Small intestine (tissue), 7 donors: ENCODE data around the gene CKAP4. TPM values are rescaled to one million over a fixed set of nuclear protein-coding genes. Genes with fewer than 3 reads are reported as not detected.

Source experiments
- DNase-seq, 2 donors: peaks; one replicate each; pipeline versions ENCODE4 v3.0.0 to v3.0.0-alpha.2; 2013
- FAIRE-seq: peaks from 2 replicates; lab custom pipeline; 2012; peaks lifted over from hg19 to GRCh38; lab: Jason Lieb, UNC
- H3K27ac ChIP-seq, 3 donors: one replicate each; pipeline ENCODE4 v1.5.1; 2013; ENCODE audit warnings: low read length in 2 of 3, mild to moderate bottlenecking in 2 of 3, control low read depth in 1 of 3, inconsistent platforms in 1 of 3, low read depth in 1 of 3, moderate library complexity in 1 of 3
- H3K27me3 ChIP-seq, 3 donors: one replicate each; pipeline ENCODE4 v1.6.1; 2013; ENCODE audit warnings: low read length in 3 of 3, inconsistent platforms in 1 of 3; ENCODE audit not compliant: control insufficient read depth in 3 of 3, insufficient read depth in 3 of 3
- H3K36me3 ChIP-seq, 3 donors: one replicate each; pipeline ENCODE4 v1.6.1; 2013; ENCODE audit warnings: low read length in 3 of 3, inconsistent platforms in 1 of 3, low read depth in 1 of 3, mild to moderate bottlenecking in 1 of 3, moderate library complexity in 1 of 3; ENCODE audit not compliant: control insufficient read depth in 3 of 3, insufficient read depth in 2 of 3
- H3K4me1 ChIP-seq, 3 donors: one replicate each; pipeline ENCODE4 v1.6.1; 2013; ENCODE audit warnings: low read length in 2 of 3, inconsistent platforms in 1 of 3, low read depth in 1 of 3, mild to moderate bottlenecking in 1 of 3, moderate library complexity in 1 of 3; ENCODE audit not compliant: control insufficient read depth in 3 of 3, insufficient read depth in 2 of 3
- H3K4me3 ChIP-seq, 3 donors: one replicate each; pipeline ENCODE4 v1.5.1; 2013; ENCODE audit warnings: low read length in 3 of 3, control low read depth in 1 of 3, inconsistent platforms in 1 of 3, low read depth in 1 of 3, mild to moderate bottlenecking in 1 of 3, moderate library complexity in 1 of 3
- H3K9me3 ChIP-seq, 2 donors: one replicate each; pipeline ENCODE4 v1.6.1; 2013; ENCODE audit warnings: low read depth in 1 of 2, low read length in 1 of 2; ENCODE audit not compliant: control insufficient read depth in 2 of 2, insufficient read depth in 1 of 2
- WGBS, 3 donors: extraction: QIAGEN DNeasy Blood & Tissue Kit; methylation state at CpG; one replicate each; pipeline ENCODE4 v1.1.7; 2013; 5-methylcytosine and 5-hydroxymethylcytosine counted together
- polyA plus RNA-seq, 4 donors: library from polyadenylated mRNA; stranded (reverse) in 3 of 4; unstranded in 1 of 4; fragments of 200-250 nt in 3 of 4; fragments of 120-200 nt in 1 of 4; gene quantifications; one replicate each; pipeline versions ENCODE4 v1.2.1 to v1.2.3, GENCODE V29; 2013
- donor health status: healthy with polysubstance abuse.
- donor health status: control.
- donor health status: control.
- donor health status: Bipolar disorder and iron deficiency.
- donor health status: healthy.

Gene CKAP4
- polyA plus RNA-seq, 4 donors, result 2.0 to 34.5 (median 18.7) TPM

- no peak overlapping the region for H3K27ac ChIP-seq
- FAIRE-seq (no peak), DNase-seq (no peak)
- H3K4me1 ChIP-seq, result peaks cover 0 to 6% (median 0%) of the 10 kb centered on the region in 3 donors
- peaks cover 0 to 8% of the 10 kb centered on the region in 2 donors for H3K9me3 ChIP-seq
- H3K4me3 ChIP-seq, result no peak overlapping the region
- WGBS, 3 donors, result 35 to 69% (median 41%) methylated on average over 3 of the region's 3 CpGs
- H3K27me3 ChIP-seq, result no peaks in the 10 kb centered on the region
- H3K36me3 ChIP-seq, result no peaks in the 10 kb centered on the region
Observed at GRCh38 chr12:106281056-106281782, 33.4 kb upstream of the CKAP4 start.

- no peak for FAIRE-seq
- no peak overlapping the region for H3K27ac ChIP-seq
Observed at GRCh38 chr12:106280106-106280505, 32.3 kb upstream of the CKAP4 start.

GRCh38 chr12:106276032-106276740 is 28.4 kb upstream of the CKAP4 start:
- no peaks in the 10 kb centered on the region for H3K36me3 ChIP-seq
- H3K27me3 ChIP-seq, result no peaks in the 10 kb centered on the region
- H3K27ac ChIP-seq, result no peak overlapping the region
- no peaks in the 10 kb centered on the region for H3K9me3 ChIP-seq
- FAIRE-seq (no peak), DNase-seq (no peak)
- H3K4me3 ChIP-seq, result no peak overlapping the region
- H3K4me1 ChIP-seq, result peaks cover 0 to 13% (median 0%) of the 10 kb centered on the region in 3 donors
- 81 to 93% (median 86%) methylated on average over 4 of the region's 4 CpGs for WGBS, 3 donors

More at GRCh38 chr12:106280106-106280505, 32.3 kb upstream of the CKAP4 start:
- Histone ChIP-seq H3K4me1 (peaks cover 0 to 11% (median 0%) of the 10 kb centered on the region in 3 donors), H3K27me3 (no peaks in the 10 kb centered on the region), H3K9me3 (peaks cover 0 to 8% of the 10 kb centered on the region in 2 donors), H3K4me3 (no peak overlapping the region), H3K36me3 (no peaks in the 10 kb centered on the region)
- DNase-seq, result no peak
- 83 to 91% (median 84%) methylated on average over 4 of the region's 4 CpGs for WGBS, 3 donors

GRCh38 chr12:106275458-106275857 is 27.6 kb upstream of the CKAP4 start:
- H3K9me3 ChIP-seq, result no peaks in the 10 kb centered on the region
- no peaks in the 10 kb centered on the region for H3K27me3 ChIP-seq
- H3K4me3 ChIP-seq, result no peak overlapping the region
- H3K4me1 ChIP-seq, result peaks cover 0 to 13% (median 0%) of the 10 kb centered on the region in 3 donors
- no peak for DNase-seq
- 71 to 81% (median 72%) methylated on average over 9 of the region's 9 CpGs for WGBS, 3 donors
- no peaks in the 10 kb centered on the region for H3K36me3 ChIP-seq
- FAIRE-seq, result no peak
- no peak overlapping the region for H3K27ac ChIP-seq

GRCh38 chr12:106274575-106275121 is 26.8 kb upstream of the CKAP4 start:
- peak; percentile 41 to 72 for DNase-seq

GRCh38 chr12:106274012-106274411 is 26.2 kb upstream of the CKAP4 start:
- 85 to 93% (median 87%) methylated on average over 6 of the region's 6 CpGs for WGBS, 3 donors
- Histone ChIP-seq H3K4me3 (no peak overlapping the region), H3K27me3 (no peaks in the 10 kb centered on the region), H3K9me3 (no peaks in the 10 kb centered on the region), H3K27ac (peak overlapping the region in 1 of 3 donors; percentile 65), H3K36me3 (no peaks in the 10 kb centered on the region), H3K4me1 (peaks cover 0 to 13% (median 0%) of the 10 kb centered on the region in 3 donors)
- DNase-seq (no peak), FAIRE-seq (no peak)

More at GRCh38 chr12:106274575-106275121, 26.8 kb upstream of the CKAP4 start:
- H3K9me3 ChIP-seq, result no peaks in the 10 kb centered on the region
- no peak for FAIRE-seq
- H3K4me3 ChIP-seq, result no peak overlapping the region
- peaks cover 0 to 13% (median 0%) of the 10 kb centered on the region in 3 donors for H3K4me1 ChIP-seq
- peak overlapping the region in 1 of 3 donors; percentile 65 for H3K27ac ChIP-seq
- no peaks in the 10 kb centered on the region for H3K36me3 ChIP-seq
- WGBS, 3 donors, result 45 to 63% (median 46%) methylated on average over 7 of the region's 7 CpGs
- H3K27me3 ChIP-seq, result no peaks in the 10 kb centered on the region

- no peak overlapping the region for H3K27ac ChIP-seq
- no peak for DNase-seq
- no peak for FAIRE-seq
- WGBS, 3 donors, result 95 to 96% (median 96%) methylated on average over 6 of the region's 6 CpGs
- H3K27me3 ChIP-seq, result no peaks in the 10 kb centered on the region
- H3K4me3 ChIP-seq, result no peak overlapping the region
- no peaks in the 10 kb centered on the region for H3K9me3 ChIP-seq
- H3K36me3 ChIP-seq, result no peaks in the 10 kb centered on the region
- H3K4me1 ChIP-seq, result peaks cover 0 to 13% (median 0%) of the 10 kb centered on the region in 3 donors
Observed at GRCh38 chr12:106273491-106273890, 25.7 kb upstream of the CKAP4 start.
